IMR-90 (cell line): ENCODE results near the gene FGF9.

Experiments
- BHLHE40 ChIP-seq: fragments of 150-350 bp; IDR thresholded peaks from 2 replicates; pipeline ENCODE4 v1.6.1; 2016; ENCODE audit warnings: mild to moderate bottlenecking, low read depth, low read length
- CHD1 ChIP-seq: IDR thresholded peaks from 2 replicates; pipeline ENCODE4 v1.6.1; 2012; ENCODE audit warnings: low read depth, low read length, improper control_type of control experiment
- CTCF ChIP-seq: conservative IDR thresholded peaks from 2 replicates; pipeline ENCODE4 v1.5.1; 2012; ENCODE audit warnings: mild to moderate bottlenecking, low read depth, low read length, improper control_type of control experiment
- FOS ChIP-seq: fragments of 150-350 bp; IDR thresholded peaks from 2 replicates; pipeline ENCODE4 v1.6.1; 2016; ENCODE audit warnings: low read depth, low read length
- MAFK ChIP-seq: IDR thresholded peaks from 2 replicates; pipeline ENCODE4 v1.6.1; 2012; ENCODE audit warnings: low read depth, low read length, improper control_type of control experiment
- MXI1 ChIP-seq: IDR thresholded peaks from 2 replicates; pipeline ENCODE4 v1.6.1; 2012; ENCODE audit warnings: low read depth, mild to moderate bottlenecking, low read length, moderate library complexity, borderline replicate concordance
- POLR2A ChIP-seq: IDR thresholded peaks from 2 replicates; pipeline ENCODE4 v1.6.1; 2012; ENCODE audit warnings: mild to moderate bottlenecking, low read depth, low read length
- RAD21 ChIP-seq: IDR thresholded peaks from 2 replicates; pipeline ENCODE4 v1.6.1; 2012; ENCODE audit warnings: low read length, improper control_type of control experiment
- RCOR1 ChIP-seq: IDR thresholded peaks from 2 replicates; pipeline ENCODE4 v1.6.1; 2012; ENCODE audit warnings: mild to moderate bottlenecking, low read length, improper control_type of control experiment; ENCODE audit not compliant: insufficient replicate concordance
- SMC3 ChIP-seq: fragments of 150-350 bp; IDR thresholded peaks from 2 replicates; pipeline ENCODE4 v1.6.1; 2016; ENCODE audit warnings: low read depth, mild to moderate bottlenecking, antibody characterized with exemption, low read length, moderate library complexity
- USF2 ChIP-seq: fragments of 150-350 bp; IDR thresholded peaks from 2 replicates; pipeline ENCODE4 v1.6.1; 2017; ENCODE audit warnings: mild to moderate bottlenecking, antibody characterized with exemption, low read length, low read depth
- TF ChIP-seq, protein P1 (sequence below): fragments of 150-350 bp; IDR thresholded peaks from 2 replicates; pipeline ENCODE4 v1.6.1; 2016; ENCODE audit warnings: low read depth, mild to moderate bottlenecking, low read length, moderate library complexity, borderline replicate concordance

GRCh38 chr13:21744149-21744548 is 73.3 kb downstream of the FGF9 start:
- TF ChIP-seq CTCF (no peak), RAD21 (no peak), SMC3 (no peak), USF2 (no peak), MAFK (no peak), POLR2A (no peak), FOS (no peak), MXI1 (no peak), BHLHE40 (no peak), CHD1 (no peak), RCOR1 (no peak)
- TF ChIP-seq, protein P1, sequence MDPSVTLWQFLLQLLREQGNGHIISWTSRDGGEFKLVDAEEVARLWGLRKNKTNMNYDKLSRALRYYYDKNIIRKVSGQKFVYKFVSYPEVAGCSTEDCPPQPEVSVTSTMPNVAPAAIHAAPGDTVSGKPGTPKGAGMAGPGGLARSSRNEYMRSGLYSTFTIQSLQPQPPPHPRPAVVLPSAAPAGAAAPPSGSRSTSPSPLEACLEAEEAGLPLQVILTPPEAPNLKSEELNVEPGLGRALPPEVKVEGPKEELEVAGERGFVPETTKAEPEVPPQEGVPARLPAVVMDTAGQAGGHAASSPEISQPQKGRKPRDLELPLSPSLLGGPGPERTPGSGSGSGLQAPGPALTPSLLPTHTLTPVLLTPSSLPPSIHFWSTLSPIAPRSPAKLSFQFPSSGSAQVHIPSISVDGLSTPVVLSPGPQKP, result no peak
